Smooth muscle cell (in vitro differentiated cells): ENCODE results near the gene ARID1B. TPM values are rescaled to one million over a fixed set of nuclear protein-coding genes. Genes with fewer than 3 reads are reported as not detected.
A peak's percentile ranks its signal among the peaks of the same experiment; 100 is the strongest.

Source experiments
- DNase-seq: peaks from one replicate; lab custom pipeline; 2025; ENCODE audit not compliant: unreplicated experiment; lab: John Stamatoyannopoulos, UW
- H2AFZ ChIP-seq: fragments of 200-600 bp; sonication (generic); 2 replicates; pipeline ENCODE4 v1.6.0; 2016; ENCODE audit warnings: antibody characterized with exemption, low read depth, mild to moderate bottlenecking
- H3F3A ChIP-seq: fragments of 200-600 bp; sonication (generic); 2 replicates; pipeline ENCODE4 v1.6.0; 2017; ENCODE audit warnings: antibody characterized with exemption, low read depth
- H3K27ac ChIP-seq: fragments of 200-600 bp; sonication (generic); 2 replicates; pipeline ENCODE4 v1.5.1; 2016; ENCODE audit warnings: low read depth, mild to moderate bottlenecking
- H3K27me3 ChIP-seq: fragments of 200-600 bp; sonication (generic); 2 replicates; pipeline ENCODE4 v1.6.1; 2016; ENCODE audit warnings: low read depth, mild to moderate bottlenecking
- H3K36me3 ChIP-seq: fragments of 200-600 bp; sonication (generic); 2 replicates; pipeline ENCODE4 v1.5.1; 2016; ENCODE audit warnings: low read depth
- H3K4me1 ChIP-seq: fragments of 200-600 bp; sonication (generic); 2 replicates; pipeline ENCODE4 v1.5.1; 2016; ENCODE audit warnings: low read depth
- H3K4me2 ChIP-seq: fragments of 200-600 bp; sonication (generic); 2 replicates; pipeline ENCODE4 v1.6.0; 2016; ENCODE audit warnings: mild to moderate bottlenecking
- H3K4me3 ChIP-seq: fragments of 200-600 bp; sonication (generic); 2 replicates; pipeline ENCODE4 v1.5.1; 2016; ENCODE audit warnings: mild to moderate bottlenecking
- H3K79me2 ChIP-seq: fragments of 200-600 bp; sonication (generic); 2 replicates; pipeline ENCODE4 v1.6.0; 2016; ENCODE audit warnings: low read depth, mild to moderate bottlenecking
- H3K9ac ChIP-seq: fragments of 200-600 bp; sonication (generic); 2 replicates; pipeline ENCODE4 v1.6.0; 2016; ENCODE audit warnings: low read depth
- H3K9me3 ChIP-seq: fragments of 200-600 bp; sonication (generic); replicated peaks from 2 replicates; pipeline ENCODE4 v1.5.1; 2016; ENCODE audit warnings: low read depth
- H4K20me1 ChIP-seq: fragments of 200-600 bp; sonication (generic); 2 replicates; pipeline ENCODE4 v1.6.0; 2016; ENCODE audit warnings: low read depth
- CTCF ChIP-seq: fragments of 200-600 bp; sonication (generic); IDR thresholded peaks from 2 replicates; pipeline ENCODE4 v1.5.1; 2017; ENCODE audit warnings: borderline replicate concordance, mild to moderate bottlenecking, antibody characterized with exemption; ENCODE audit not compliant: insufficient read depth, poor library complexity, severe bottlenecking
- WGBS: methylation state at CpG from one replicate; pipeline ENCODE4 v1.1.7; 2016; ENCODE audit warnings: low lambda C conversion rate; 5-methylcytosine and 5-hydroxymethylcytosine counted together
- polyA plus RNA-seq: library from polyadenylated mRNA; unstranded; fragments of >200 nt; fragmentation: Nextera tagmentation; extraction: Ambion mirVana; gene quantifications from 2 replicates; pipeline ENCODE4 v1.2.1, GENCODE V29; 2016
- total RNA-seq: library from RNA; depleted of rRNA; stranded (reverse); fragments of >200 nt; gene quantifications from 2 replicates; pipeline ENCODE4 v1.2.3, GENCODE V29; 2014

ARID1B gene
- total and polyA plus RNA-seq, 2 experiments from 2014 or later, result 30.1 to 65.4 TPM

GRCh38 chr6:157019115-157019641 is 242.0 kb downstream of the ARID1B start:
- Histone ChIP-seq H3K4me3 (no peak overlapping the region), H3K9ac (peak overlapping the region; percentile 11), H3K9me3 (no peaks in the 10 kb centered on the region), H3K4me1 (peaks cover 15% of the 10 kb centered on the region), H2AFZ (no peak overlapping the region), H3F3A (peaks cover 18% of the 10 kb centered on the region), H3K27ac (peak overlapping the region; percentile 100), H3K4me2 (peak overlapping the region; percentile 99), H3K79me2 (peaks cover 79% of the 10 kb centered on the region), H3K27me3 (no peaks in the 10 kb centered on the region), H3K36me3 (no peaks in the 10 kb centered on the region), H4K20me1 (peaks cover 56% of the 10 kb centered on the region)
- TF ChIP-seq CTCF, result no peak
- DNase-seq, result no peak
- WGBS, result 46% methylated on average over 2 of the region's 2 CpGs

GRCh38 chr6:157019733-157020132 is 242.6 kb downstream of the ARID1B start:
- Histone ChIP-seq H2AFZ (no peak overlapping the region), H3K36me3 (no peaks in the 10 kb centered on the region), H3K27ac (peak overlapping the region; percentile 100), H3K9me3 (no peaks in the 10 kb centered on the region), H3K79me2 (peaks cover 79% of the 10 kb centered on the region), H3F3A (peaks cover 18% of the 10 kb centered on the region), H3K27me3 (no peaks in the 10 kb centered on the region), H3K4me2 (peak overlapping the region; percentile 99), H3K4me1 (peaks cover 15% of the 10 kb centered on the region), H3K4me3 (peak overlapping the region; percentile 94), H4K20me1 (peaks cover 56% of the 10 kb centered on the region), H3K9ac (peak overlapping the region; percentile 11)
- no peak for TF ChIP-seq CTCF
- DNase-seq, result no peak
- WGBS, result 53% methylated on average over 7 of the region's 7 CpGs

- H3K27ac ChIP-seq, result peak overlapping the region; percentile 100
- no peak for DNase-seq
- no peaks in the 10 kb centered on the region for H3K27me3 ChIP-seq
- peaks cover 18% of the 10 kb centered on the region for H3F3A ChIP-seq
- H3K4me3 ChIP-seq, result peak overlapping the region; percentile 94
- H3K4me1 ChIP-seq, result peaks cover 15% of the 10 kb centered on the region
- peaks cover 56% of the 10 kb centered on the region for H4K20me1 ChIP-seq
- H3K36me3 ChIP-seq, result no peaks in the 10 kb centered on the region
- WGBS, result 38% methylated on average over 4 of the region's 4 CpGs
- no peak for TF ChIP-seq CTCF
- no peaks in the 10 kb centered on the region for H3K9me3 ChIP-seq
- H3K9ac ChIP-seq, result peak overlapping the region; percentile 99
- H3K4me2 ChIP-seq, result peak overlapping the region; percentile 99
- H3K79me2 ChIP-seq, result peaks cover 79% of the 10 kb centered on the region
- no peak overlapping the region for H2AFZ ChIP-seq
Measured at GRCh38 chr6:157020398-157020797, 243.2 kb downstream of the ARID1B start.

GRCh38 chr6:157020881-157021343 is 243.7 kb downstream of the ARID1B start:
- Histone ChIP-seq H3K9me3 (no peaks in the 10 kb centered on the region), H3K27me3 (no peaks in the 10 kb centered on the region), H4K20me1 (peaks cover 55% of the 10 kb centered on the region), H3K4me1 (peaks cover 15% of the 10 kb centered on the region), H3K4me2 (peak overlapping the region; percentile 99), H3K4me3 (peak overlapping the region; percentile 94), H3K9ac (peak overlapping the region; percentile 99), H3K36me3 (no peaks in the 10 kb centered on the region), H3K27ac (peak overlapping the region; percentile 100), H2AFZ (no peak overlapping the region), H3K79me2 (peaks cover 79% of the 10 kb centered on the region), H3F3A (peaks cover 18% of the 10 kb centered on the region)
- WGBS, result under 1% methylated on average over 38 of the region's 40 CpGs
- DNase-seq, result no peak
- TF ChIP-seq CTCF, result no peak
